ENCODE data around the gene CDH12.
"Not testable (repeated sequence)": the region's sequence is repeated elsewhere in the genome, so short reads cannot be mapped to it uniquely, and the experiment has no call there.

CDH12 gene

DNA sequence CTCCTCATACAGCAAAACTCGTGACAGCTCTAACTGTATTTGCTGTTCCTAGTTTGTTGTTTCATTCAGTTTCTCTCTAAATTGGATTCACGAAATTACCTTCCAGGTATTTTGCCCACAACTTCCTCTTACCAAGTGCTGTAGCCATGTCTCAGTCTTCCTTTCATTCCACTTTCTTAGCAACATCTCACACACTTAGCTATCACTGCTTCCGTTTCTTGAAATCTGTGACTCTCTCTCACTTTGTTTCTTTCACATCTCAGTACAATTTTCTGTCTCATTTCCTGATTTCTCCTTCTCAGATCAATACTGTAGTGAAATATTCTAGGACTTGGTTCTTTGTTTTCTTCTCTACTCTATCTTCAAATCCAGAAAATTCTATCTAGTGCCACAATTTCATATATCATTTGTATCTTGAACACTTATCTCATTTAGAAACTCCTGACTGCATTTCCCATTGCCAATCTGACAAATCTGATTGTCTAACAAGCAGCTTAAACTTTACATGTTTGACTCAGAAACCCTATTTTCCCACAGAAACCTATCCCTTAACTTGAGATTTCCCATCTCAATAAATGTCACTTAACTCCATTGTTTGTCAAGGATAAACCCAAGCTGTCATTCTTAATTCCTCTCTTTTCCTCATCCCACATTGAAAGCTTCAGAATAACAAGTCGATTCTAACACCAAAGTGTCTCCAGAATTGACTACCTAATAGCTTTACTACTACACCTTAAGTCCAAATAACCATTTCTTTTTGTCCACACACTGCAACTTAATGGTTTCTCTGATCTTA lies 303.1 kb downstream of the CDH12 start:
- DNase-seq: no peak

DNA sequence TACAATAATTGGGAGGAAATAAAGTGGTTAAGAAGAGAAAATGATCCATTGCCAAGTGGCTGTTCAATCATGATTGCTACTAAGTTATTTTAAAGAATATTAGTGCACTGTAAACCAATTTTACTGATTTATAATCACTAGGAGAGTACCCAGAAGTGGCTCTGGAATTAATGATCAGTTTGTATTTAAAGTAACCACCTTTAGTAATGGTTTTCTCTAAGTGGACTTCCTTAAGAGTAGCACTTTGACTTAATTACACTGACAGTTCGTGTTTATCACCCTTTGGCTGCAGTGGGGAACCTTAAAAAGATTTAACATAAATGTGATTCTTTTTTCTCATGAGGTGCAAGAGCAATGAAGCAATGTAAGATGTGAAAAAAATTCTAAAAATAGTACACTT lies 310.8 kb downstream of the CDH12 start:
- DNase-seq: no peak

DNA sequence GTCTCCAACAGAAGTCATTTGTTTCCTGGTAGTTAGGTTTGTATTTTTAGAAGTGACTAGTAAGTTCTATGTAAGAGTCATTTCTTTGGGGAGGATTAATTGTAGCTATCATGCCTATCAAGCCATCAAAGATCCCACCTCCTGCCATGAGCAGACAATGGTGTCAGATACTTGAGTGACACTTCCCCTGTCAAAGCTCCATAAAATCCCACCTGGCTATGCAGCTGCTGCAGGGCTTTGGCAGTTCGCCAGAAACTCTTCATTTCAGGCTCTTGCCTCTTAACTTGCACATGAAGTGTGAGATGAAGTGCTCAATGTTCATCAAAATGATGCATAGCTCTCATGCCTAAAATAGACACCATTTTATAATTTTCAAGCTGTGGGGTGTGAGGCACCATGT lies 312.1 kb downstream of the CDH12 start:
- no peak for DNase-seq

DNA sequence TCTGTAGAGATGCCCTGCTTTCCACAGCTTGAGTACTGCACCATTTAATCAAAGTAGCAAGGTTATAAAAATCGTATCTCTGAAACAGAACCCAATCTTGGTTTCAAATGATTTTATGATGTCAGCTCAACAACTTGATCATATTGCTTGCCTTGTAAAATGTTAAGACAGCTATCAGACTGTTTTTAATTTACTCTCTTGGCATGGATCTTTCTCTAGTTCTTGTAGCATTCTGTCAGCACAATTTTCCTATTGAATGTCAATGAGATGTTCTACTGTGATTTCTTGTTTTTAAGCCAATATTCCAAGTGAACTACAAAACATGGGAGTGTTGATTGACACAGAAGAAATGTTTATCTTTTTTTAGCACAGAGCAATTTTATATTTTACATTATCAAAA lies 313.4 kb downstream of the CDH12 start:
- no peak for DNase-seq

DNA sequence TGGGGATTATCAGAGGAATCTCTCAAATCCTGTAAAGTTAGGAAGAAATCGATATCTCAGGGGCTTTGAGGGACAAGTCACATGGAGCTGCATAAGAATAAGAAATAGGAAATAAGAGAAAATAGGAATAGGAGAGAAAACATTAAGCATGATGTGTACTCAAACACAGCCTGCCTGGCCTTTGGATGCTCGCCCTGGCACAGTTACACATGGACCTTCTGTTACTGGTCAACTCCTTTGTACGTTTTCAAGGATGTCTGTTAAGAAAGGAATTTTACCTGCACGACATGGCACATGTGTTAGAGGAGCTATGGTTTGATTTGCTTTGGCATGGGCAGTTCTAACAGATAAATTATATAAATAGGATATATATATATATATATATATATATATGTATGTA lies 321.2 kb downstream of the CDH12 start:
- no peak for DNase-seq

DNA sequence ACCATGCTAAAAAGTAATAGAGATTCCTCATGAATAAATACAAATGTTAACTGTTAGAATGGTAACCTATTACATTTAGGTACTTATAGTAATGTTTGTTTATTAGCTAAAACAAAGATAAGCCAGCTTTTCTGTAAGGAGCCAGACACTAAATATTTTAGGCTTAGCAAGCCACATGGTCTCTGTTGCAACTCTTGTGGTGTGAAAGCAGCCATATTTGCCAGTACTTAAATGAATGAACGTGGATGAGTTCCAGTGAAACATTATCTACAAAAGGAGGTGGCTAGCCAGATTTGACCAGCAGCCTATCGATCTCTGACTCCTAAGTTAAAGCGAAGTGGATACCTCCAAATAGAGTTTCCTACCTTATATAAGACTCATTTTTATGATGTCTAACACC lies 331.6 kb downstream of the CDH12 start:
- no peak for DNase-seq

DNA sequence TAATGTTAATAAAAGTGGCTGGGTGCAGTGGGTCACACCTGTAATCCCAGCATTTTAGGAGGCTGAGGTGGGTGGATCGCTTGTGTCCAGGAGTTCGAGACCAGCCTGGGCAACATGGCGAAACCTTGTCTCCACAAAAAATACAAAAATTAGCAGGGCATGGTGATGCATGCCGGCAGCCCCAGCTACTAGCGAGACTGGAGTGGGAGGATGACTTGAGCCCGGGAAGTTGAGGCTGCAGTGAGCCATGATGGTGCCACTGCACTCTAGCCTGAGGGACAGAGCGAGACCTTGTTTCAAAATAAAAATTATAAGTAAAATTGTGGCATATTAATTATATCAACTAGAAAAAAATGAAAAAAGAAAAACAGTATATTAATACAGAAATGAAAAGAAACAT lies 336.6 kb downstream of the CDH12 start:
- not testable (repeated sequence) for DNase-seq

DNA sequence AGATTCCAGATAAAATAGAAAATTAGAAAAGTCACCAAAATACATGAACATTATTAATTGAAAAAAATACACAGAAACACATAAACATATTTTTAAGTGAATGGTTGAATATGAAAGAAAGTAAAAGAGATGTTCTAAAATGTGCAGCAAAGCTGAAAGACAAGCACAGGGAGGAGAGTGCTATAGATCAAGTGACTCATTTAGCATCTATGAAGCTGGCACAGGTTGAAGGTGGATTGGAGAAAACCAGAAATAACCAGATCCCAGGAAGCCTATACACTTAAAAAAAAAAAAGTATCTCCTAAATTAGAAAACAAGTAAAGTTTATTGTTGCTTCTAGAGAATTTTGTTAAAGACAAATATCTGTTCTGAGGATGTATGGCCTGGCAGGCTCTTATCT lies 338.9 kb downstream of the CDH12 start:
- no peak for DNase-seq

DNA sequence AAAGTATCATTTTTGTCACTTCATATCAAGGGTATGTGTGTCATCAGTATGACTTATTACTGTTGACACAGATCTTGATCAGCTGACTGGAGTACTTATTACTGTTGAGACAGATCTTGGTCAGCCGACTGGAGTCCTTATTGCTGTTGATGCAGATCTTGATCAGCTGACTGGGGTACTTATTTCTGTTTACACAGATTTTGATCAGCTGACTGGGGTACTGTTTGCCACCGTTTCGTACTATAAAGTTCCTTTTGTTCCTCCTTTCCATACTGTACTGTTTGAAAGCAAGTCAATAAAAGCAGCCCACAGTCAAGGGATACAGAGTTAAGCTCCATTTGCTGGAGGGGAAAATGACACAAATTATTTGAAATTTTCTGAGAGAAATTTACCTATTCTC lies 347.3 kb downstream of the CDH12 start:
- DNase-seq: no peak

DNA sequence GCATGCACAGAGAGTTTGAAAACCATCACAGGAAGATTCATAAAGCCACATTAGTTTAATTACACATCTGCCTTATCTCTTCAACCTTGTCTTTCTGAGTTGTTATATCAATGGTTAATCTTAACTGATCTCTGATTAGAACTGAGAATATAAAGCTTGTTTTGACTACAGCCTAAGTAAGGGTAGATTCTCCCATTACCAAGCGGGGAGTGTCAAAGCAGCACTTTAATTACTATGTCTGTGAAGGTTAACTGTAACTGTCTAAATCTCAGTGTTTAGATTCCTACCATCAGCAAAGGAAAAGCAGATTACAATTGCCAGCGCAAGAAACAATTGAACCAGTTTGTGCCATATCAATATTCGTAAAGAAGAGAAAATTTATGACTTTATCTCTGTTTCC lies 348.7 kb downstream of the CDH12 start:
- no peak for DNase-seq

DNA sequence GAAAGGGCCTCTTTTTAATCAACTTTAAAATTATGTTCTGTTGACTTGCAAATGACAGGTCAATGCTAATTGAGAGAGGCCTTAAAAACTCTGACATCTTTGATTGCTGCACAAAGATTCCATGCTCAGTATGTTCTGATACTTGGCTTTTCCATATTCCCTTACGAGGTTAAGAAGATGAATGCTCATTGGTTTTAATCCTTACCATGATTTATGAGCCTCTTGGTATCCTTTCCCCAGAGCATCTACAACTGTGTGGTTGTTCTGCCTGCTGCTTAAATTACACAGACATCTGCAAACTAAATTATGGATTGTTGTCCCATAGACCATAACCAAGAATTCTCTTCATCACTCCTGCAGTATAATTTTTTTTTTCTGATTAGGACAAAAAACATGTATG lies 352.6 kb downstream of the CDH12 start:
- DNase-seq: no peak

DNA sequence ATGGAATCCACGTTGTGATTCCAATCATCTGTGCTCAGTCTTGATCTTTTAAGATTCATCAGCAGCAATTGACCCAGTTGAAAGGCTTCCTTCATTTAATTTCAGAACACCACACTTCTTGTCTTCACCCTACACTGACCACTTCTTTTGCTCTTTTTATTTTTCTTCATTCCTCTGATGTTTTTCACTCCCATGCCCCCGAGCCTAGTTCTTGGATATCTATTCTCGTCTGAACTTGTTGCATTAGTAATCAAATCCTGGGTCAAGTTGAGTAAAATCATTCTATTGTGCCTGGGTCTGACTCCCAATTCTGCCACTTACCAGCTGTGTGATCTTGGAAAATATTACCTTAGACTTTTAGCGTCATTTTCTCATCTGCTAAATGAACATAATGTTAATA lies 356.5 kb downstream of the CDH12 start:
- DNase-seq: no peak

DNA sequence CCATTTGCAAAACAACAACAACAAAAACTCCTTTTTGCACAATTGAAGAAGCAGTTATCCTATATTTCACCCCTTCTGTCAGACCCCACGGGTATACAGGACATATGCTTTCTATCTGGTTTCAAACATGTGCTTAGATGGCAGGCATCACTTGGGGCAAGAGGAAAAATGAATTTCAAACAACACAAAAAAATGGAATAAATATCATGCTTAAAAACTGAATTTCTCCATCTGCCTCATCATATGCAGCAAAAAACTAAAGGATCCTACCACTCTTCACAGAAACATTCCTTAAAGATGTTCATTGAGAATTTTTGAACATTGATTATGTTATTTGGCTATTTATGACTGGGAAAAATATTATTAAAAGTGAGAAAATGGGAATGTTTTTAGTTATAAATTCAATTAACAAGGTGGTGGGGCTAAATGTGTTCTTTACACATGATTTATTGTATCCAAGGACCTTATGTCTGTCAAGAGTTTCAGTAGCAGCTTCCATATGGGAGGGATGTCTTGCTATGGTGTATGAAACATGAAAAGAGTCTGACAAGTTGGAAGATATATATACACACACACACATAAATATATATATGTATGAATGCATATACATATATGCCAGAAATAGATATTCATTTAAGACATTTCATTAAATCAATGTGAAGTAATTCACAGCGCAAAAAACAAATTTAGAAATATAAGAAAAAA lies 358.0 kb downstream of the CDH12 start:
- DNase-seq: no peak

DNA sequence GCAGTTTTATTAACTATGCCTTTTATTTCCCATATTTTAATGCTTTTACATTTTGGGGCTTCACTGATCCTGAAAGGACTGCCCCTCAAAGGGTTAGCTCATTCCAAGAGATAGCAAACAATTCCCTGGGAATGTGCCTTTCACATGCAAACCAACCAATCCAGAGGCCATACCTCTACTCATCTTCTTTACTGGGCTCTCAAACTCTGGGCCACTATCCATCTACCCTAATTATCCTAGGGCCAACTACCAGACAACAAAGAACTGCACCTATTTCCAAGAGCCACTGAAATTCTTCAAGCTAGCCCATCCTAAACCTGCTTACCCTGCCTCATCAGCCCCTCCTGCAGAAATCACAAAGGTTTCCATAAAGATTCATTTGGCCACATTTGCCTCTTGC lies 364.7 kb downstream of the CDH12 start:
- DNase-seq: no peak

DNA sequence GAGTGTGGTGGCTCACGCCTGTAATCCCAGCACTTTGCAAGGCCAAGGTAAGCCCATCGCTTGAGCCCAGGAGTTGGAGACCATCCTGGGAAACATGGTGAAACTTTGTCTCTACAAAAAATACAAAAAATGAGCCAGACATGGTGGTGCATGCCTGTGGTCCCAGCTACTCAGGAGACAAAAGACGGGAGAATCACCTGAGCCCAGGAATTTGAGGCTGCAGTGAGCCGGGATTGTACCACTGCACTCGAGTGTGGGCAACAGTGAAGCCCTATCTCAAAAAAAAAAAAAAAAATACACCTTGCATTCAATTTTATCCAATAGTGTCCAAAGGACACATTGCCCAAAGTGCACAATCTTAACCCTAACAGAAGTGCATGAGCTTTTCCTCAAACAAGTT lies 372.8 kb downstream of the CDH12 start:
- DNase-seq: no peak

DNA sequence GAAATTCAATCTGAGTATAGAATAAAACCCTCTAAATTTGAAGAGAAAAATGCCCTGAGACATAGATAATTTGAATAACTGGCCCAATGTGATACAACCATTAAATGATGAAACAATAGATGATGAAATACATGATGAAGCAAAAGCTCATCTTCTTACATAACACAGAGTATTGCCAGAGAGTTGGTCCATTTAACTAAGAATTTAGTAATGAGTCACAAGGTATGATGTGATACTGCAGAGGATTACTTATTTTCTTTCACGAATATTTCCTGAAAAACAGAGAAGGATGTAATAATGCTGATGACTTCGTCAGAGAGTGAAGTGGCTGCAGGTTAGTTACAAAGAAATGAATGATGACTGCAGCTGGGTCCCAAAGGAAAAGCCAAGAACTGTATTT lies 379.3 kb downstream of the CDH12 start:
- no peak for DNase-seq

DNA sequence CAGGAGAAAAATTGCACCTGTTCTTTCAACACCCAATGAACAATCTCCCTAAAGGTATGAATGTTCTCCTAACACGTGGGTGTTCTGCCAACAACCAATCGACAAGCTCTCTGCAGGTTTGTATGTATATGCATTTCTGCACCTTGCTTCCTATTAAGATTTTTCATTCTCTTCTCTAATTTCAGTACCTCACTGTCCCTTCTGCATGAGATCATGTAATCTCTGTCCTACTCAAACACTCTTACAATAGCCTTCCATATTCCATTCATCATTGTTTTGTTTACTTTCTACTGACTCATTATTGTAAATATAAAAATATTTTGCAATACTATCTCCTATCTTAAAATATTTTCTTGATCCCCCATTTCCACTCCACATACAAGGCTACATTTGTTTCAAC lies 382.0 kb downstream of the CDH12 start:
- DNase-seq: no peak

DNA sequence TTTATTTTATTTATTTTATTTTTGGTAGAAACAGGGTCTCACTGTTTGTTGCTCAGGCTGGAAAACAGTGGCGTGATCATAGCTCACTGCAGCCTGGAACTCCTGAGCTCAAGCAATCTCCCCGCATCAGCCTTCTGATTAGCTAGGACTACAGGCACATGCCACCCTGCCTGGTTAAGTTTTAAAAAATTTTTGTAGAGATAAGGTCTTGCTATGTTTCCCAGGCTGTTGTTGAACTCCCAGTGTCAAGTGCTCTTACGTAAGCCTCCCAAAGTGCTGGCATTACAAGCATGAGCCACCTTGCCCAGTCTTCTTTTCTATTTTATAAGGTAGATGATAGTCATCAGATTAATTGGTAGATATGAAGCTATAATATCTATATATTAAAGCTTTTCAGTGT lies 382.7 kb downstream of the CDH12 start:
- DNase-seq: no peak

DNA sequence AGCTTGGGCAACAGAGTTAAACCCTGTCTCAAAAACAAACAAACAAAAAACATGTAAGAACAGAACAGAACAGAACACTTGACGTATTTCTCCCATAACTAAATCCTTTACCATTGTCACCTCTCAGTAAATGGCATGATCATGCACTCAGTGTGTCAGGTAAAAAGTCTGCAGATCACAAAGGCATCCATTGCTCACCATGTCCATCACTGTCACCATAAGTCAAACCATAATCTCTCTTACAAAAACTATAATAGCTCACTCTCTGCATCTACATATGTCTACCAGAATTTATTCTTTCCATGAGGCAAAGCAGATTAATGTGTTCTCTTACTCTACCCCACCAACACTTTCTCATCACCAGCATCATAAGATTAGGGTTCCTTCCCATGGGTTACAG lies 387.5 kb downstream of the CDH12 start:
- no peak for DNase-seq

DNA sequence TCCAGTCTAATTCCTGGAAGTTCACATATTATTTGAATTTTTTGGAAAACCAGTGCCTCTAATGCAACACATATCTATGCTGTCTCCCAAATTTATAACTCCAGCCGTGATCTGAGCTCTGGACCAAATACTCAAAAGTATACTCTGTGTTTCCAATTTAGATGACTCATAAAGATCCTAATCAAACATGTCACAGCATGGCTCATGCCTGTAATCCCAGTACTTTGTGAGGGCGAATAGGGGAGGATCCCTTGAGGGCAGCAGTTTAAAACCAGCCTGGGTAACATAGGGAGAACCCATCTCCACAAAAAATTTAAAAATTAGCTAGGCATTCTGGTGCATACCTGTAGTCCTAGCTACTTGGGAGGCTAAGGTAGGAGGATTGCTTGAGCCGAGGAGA lies 388.0 kb downstream of the CDH12 start:
- no peak for DNase-seq

DNA sequence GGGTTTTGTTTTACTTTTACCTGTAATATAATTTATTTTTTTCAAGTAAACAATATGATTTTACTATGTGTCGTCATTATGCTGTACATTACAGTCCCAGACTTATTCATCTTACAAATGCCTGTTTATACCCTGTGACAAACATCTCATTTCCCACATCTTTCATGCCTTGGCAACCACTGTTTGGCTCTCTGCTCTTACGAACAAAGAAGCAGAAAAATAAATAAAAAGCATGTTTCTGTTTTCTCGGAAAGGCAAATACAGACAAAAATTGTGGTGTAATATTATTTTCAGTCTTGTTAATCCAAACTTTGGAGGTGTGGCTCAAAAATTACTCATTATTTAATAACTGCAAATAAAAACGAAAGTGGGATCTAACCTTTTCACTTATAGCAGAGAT lies 393.0 kb downstream of the CDH12 start:
- no peak for DNase-seq

DNA sequence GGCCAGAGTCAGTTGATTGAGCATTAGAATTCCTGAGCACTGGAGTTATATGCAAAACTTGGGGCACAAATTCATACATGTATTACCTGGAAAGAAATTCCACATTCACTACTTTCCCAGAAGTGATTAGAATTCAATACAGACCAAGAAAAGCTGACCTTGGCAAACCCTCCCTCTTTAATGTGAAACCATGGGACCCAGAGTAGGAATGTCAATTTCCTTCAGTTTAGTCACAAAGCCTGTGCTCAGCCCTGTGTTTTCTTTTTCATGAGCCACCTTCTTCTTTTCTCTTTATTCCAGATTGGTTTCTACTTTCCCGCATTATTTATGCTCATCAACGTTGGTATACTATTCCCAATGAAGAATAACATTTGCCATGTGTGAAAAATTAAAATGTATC lies 420.2 kb downstream of the CDH12 start:
- DNase-seq: no peak

DNA sequence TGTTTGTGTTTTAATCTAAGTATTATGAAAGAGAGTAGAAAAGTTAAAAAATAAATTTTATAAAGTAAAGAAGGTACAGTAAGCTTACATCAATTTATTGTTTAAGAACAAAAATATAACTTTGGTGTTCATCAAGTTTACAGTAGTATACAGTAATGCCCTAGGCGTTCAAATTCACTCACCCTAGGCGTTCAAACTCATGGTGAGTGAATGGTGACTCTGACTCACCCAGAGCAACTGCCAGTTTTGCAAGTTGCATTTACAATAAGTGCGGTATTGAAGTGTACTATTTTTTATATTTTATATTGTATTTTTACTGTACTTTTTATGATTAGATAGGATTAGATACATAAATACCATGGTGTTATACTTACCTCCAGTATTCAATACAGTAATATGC lies 421.3 kb downstream of the CDH12 start:
- no peak for DNase-seq

DNA sequence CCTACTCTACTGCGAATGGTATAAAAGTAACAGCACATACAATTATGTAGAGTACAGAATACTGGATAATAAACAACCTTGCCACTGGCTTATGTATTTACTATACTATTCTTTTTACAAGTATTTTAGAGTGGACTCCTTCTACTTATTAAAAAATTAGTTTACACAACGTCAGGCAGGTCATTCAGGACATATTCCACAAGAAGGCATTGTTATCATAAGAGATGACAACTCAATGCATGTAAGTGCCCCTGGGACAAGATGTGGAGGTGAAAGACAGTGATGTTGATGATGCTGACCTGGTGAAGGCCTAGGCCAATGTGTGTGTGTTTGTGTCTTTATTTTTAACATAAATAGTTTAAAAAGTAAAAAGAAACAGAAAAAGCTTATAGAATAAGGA lies 421.7 kb downstream of the CDH12 start:
- DNase-seq: no peak
